Mucosa of descending colon (tissue), 3 donors: ENCODE results near the gene LEF1. TPM values are rescaled to one million over a fixed set of nuclear protein-coding genes. Genes with fewer than 3 reads are reported as not detected.

Source experiments
- ATAC-seq: fragments of 200-7000 bp; cut with Tn5 transposase; one replicate; pipeline ENCODE4 v1.9.1; 2020; ENCODE audit warnings: mild to moderate bottlenecking, moderate library complexity
- DNase-seq, 3 donors: peaks; one replicate each; pipeline ENCODE4 v3.0.0-alpha.2; 2020
- H3K36me3 ChIP-seq: fragments of 200-600 bp; one replicate; pipeline ENCODE4 v1.8.0; 2021; ENCODE audit warnings: low read depth, mild to moderate bottlenecking
- H3K4me1 ChIP-seq: fragments of 200-600 bp; one replicate; pipeline ENCODE4 v1.8.0; 2021; ENCODE audit warnings: low read depth, mild to moderate bottlenecking
- H3K4me3 ChIP-seq: fragments of 200-600 bp; one replicate; pipeline ENCODE4 v1.8.0; 2021; ENCODE audit warnings: mild to moderate bottlenecking
- H3K9me3 ChIP-seq: fragments of 200-600 bp; one replicate; pipeline ENCODE4 v1.8.0; 2021; ENCODE audit warnings: mild to moderate bottlenecking
- intact Hi-C, 2 donors: fragments of 100-400 bp; cut with DNase I in 1 of 2; cut with micrococcal nuclease in 1 of 2; formaldehyde crosslinking; loops; one replicate each; pipeline versions ENCODE4 v1.11.0 to v1.11.1; 2022; cut with DNase I, micrococcal nuclease
- total RNA-seq, 3 donors: library from RNA; stranded (reverse); fragmentation: NEBNext Ultra II Directional in 2 of 3; extraction: Animal tissue kit (Norgen Biotek cat#: 25700) in 2 of 3; gene quantifications; one replicate each; pipeline versions ENCODE4 v1.2.1 to v1.2.4, GENCODE V29; 2021 to 2023
- TF ChIP-seq, protein P1 (sequence below): fragments of 200-600 bp; IDR thresholded peaks from one replicate; pipeline ENCODE4 v1.8.0; 2022; ENCODE audit warnings: antibody characterized with exemption, mild to moderate bottlenecking
- donor health status: DM: no; HTN: no; CAD: no; lungs with moderate emphysema.
- donor health status: DM: no; HTN: no; CAD: no.
- donor health status: DM: no; HTN: yes; CAD: no.

Gene LEF1
- total RNA-seq, 3 donors from 2014 or later: 2.2 to 3.9 (median 2.5) TPM

DNA sequence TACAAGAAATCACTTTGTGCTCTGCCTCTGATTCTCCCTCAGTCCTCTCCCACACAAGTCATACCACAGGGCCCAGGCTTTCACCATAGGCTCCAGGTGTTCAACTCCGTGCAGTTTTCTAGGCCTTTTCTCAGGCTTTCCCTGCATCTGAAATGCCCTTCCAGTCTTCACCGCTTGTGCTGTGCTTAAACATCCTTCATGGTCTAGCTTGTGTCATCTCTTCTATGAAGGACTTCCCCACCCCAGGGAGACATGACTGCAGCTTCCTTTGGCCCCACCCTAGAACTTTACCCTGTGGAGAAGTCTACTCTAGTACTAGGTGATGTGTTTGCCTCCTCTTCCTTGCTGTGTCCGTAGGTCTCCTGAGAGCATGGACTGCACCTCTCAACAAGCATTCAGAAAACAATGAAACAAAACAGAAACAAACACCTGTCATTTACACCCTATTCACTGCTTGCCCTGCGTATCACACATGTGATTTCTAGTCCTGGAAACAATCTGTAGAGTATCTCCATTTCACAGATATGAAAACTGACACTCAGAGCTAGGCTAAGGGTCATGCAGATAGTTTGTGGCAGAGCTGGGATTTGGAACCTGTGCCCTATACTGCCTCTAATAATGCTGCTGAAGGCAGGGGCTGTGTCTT, 22.7 kb upstream of the LEF1 start:
- intact Hi-C loops: loop anchor here in 1 of 2 donors (5.0 kb wide), 1 partner anchor 376 kb away; no protein-coding TSS in a partner anchor
- no peaks in the 10 kb centered on the region for H3K4me1 ChIP-seq
- ATAC-seq: peak; percentile 21
- H3K4me3 ChIP-seq: no peak overlapping the region
- no peaks in the 10 kb centered on the region for H3K36me3 ChIP-seq
- no peaks in the 10 kb centered on the region for H3K9me3 ChIP-seq
- TF ChIP-seq, protein P1, sequence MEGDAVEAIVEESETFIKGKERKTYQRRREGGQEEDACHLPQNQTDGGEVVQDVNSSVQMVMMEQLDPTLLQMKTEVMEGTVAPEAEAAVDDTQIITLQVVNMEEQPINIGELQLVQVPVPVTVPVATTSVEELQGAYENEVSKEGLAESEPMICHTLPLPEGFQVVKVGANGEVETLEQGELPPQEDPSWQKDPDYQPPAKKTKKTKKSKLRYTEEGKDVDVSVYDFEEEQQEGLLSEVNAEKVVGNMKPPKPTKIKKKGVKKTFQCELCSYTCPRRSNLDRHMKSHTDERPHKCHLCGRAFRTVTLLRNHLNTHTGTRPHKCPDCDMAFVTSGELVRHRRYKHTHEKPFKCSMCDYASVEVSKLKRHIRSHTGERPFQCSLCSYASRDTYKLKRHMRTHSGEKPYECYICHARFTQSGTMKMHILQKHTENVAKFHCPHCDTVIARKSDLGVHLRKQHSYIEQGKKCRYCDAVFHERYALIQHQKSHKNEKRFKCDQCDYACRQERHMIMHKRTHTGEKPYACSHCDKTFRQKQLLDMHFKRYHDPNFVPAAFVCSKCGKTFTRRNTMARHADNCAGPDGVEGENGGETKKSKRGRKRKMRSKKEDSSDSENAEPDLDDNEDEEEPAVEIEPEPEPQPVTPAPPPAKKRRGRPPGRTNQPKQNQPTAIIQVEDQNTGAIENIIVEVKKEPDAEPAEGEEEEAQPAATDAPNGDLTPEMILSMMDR: no peak
- DNase-seq: no peak

DNA sequence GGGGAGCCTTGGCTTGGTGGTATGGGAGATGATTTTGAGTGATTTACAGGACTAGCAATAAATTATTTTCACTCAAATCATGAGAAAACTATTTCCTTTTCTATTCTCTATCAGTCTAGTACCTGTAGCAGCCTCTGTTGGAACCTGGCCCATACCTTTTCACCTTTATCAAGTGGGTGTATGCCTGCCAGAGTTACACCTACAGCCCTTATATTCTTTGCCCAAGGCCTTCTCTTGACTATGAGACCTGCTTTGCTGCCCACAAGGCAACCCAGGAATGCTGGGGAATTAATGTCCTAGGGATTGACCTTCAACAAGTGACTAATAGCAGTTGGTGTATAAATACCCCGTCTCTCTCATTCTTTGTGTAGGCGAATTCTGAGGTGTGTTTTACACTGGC, 20.0 kb upstream of the LEF1 start:
- TF ChIP-seq, protein P1: no peak
- DNase-seq (peak in 1 of 3 donors; percentile 11), ATAC-seq (no peak)
- Histone ChIP-seq H3K9me3 (no peaks in the 10 kb centered on the region), H3K4me3 (no peak overlapping the region), H3K4me1 (no peaks in the 10 kb centered on the region), H3K36me3 (no peaks in the 10 kb centered on the region)
- intact Hi-C loops: no loop called here

DNA sequence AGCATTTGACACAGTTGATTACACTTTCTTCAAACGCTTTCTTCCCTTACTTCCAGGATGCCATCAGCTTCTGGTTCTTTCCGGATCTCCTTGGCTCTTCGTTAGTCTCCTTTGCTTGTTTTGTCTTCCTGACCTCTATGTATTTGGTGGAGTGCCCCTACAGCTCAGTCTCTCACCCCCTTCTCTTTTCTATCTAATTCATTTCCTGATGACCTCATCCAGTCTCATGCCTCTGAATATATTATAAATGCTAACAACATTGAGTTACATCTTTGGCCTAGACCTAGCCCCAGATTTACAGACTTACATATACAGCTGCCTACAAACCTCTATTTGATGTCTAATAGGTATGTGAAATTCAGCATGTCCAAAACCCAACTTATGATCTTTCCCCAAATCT, 16.5 kb upstream of the LEF1 start:
- H3K4me3 ChIP-seq: no peak overlapping the region
- no peaks in the 10 kb centered on the region for H3K4me1 ChIP-seq
- TF ChIP-seq, protein P1: no peak
- intact Hi-C loops: no loop called here
- H3K36me3 ChIP-seq: no peaks in the 10 kb centered on the region
- no peak for ATAC-seq
- no peak for DNase-seq
- no peaks in the 10 kb centered on the region for H3K9me3 ChIP-seq

DNA sequence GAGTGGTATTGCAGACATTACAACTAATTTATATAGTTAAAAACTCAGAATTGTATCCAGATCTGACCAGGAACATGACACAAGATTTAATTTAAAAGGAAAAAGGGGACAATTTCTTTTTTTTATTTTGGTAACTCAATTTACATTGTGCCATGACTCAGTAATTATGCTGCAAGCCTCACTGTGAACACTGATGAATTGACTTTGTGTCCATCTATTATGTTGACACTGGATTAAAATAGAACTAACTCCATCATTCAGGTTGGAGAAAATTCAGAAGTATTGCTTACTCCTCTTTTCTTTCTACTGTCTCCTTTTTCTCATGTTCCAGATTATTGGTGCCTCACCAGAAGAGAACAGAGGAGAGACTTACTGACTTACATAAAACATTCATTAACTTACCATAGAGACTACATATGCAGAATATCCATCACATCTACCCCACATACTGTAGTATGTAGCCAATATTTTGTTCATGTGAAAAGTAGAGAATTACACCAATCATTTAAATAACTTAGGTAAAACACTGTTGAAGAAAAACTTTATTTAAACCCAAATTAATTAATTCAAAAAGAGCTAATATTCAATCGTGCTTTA, 15.8 kb upstream of the LEF1 start:
- no peak for DNase-seq
- intact Hi-C loops: no loop called here
- H3K4me3 ChIP-seq: no peak overlapping the region
- H3K36me3 ChIP-seq: no peaks in the 10 kb centered on the region
- ATAC-seq: no peak
- TF ChIP-seq, protein P1: no peak
- no peaks in the 10 kb centered on the region for H3K9me3 ChIP-seq
- H3K4me1 ChIP-seq: no peaks in the 10 kb centered on the region

DNA sequence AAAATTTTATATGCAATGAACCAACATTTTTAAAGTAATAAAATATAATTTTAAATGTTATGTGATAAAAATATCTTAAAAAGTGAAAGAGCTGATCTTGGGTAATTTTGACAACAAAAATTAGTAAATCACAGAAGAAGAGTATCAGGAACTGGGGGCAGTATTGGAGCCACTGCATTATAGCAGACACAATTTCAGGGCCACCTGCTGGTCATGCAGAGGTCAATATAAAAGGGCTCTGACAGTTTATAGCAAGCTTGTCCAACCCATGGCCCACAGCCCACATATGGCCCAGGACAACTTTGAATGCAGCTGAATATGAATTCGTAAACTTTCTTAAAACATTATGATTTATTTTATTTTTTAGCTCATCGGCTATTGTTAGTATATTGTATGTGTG, 13.0 kb upstream of the LEF1 start:
- Histone ChIP-seq H3K4me3 (no peak overlapping the region), H3K36me3 (no peaks in the 10 kb centered on the region), H3K4me1 (no peaks in the 10 kb centered on the region), H3K9me3 (no peaks in the 10 kb centered on the region)
- intact Hi-C loops: no loop called here
- DNase-seq (no peak), ATAC-seq (no peak)
- TF ChIP-seq, protein P1: no peak
